Measurements from ENCODE around the gene SPANXA1. TPM values are rescaled to one million over a fixed set of nuclear protein-coding genes. Genes with fewer than 3 reads are reported as not detected.
"Not testable (repeated sequence)": the region's sequence is repeated elsewhere in the genome, so short reads cannot be mapped to it uniquely, and the experiment has no call there.

Gene SPANXA1
- not detected in 2 replicates for total RNA-seq

- DNase-seq (ENCODE audit: low read depth, low spot score): not testable (repeated sequence)
Observed at GRCh38 chrX:141584638-141585037, at the start of gene SPANXA1. SPANXA1 (minus strand) TSS chrX:141584738; CDS start chrX:141584678, 60 bp downstream.

GRCh38 chrX:141632124-141632523 lies 47.6 kb upstream of the SPANXA1 start:
- DNase-seq (ENCODE audit: low read depth, low spot score): no peak

DNA sequence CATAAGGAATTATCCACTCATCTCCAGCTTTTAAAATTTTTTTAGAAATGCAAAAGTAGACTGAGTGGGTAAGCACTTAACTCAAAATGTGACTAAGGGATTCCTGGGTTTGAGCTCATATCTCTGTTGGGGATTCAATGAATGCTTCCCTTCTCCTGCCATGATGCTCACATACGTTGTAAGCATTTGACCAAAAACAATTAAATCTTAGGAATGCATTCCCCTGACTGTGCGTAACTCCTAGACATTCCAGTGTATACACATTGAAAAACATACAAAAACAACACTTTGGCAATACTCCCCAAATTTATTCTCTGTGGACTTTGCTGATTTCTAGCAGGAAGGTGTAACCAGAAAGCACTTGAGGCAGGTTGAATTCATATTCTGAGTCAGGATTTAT lies 34.8 kb upstream of the SPANXA1 start:
- DNase-seq (ENCODE audit: low read depth, low spot score): no peak

DNA sequence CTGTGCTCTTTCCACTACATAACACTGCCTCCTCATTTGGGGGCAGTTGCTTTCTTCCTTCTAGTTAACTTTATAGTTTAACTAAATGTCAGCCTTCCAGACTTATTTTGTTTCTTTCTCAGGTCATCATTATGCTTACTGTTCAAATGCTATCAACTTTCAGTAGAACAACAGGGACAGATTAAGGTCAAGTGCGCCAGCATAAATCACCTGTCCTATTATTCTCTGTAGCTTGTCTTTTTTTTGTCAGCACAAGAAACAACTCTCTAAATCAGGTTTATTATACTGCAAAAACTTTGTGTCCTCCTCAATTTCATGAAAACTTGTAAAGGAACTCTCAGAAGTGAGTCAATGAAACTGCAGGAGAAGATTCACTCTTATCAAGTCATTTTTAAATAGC lies 24.6 kb upstream of the SPANXA1 start:
- no peak for DNase-seq (ENCODE audit: low read depth, low spot score)

- DNase-seq (ENCODE audit: low read depth, low spot score): not testable (repeated sequence)
Observed at GRCh38 chrX:141589408-141589807, 4.9 kb upstream of the SPANXA1 start, which contains the start of gene SPANXA2. SPANXA2 (plus strand) TSS chrX:141589708; CDS start chrX:141589768, 60 bp downstream.

GRCh38 chrX:141542551-141542950 lies 42.0 kb downstream of the SPANXA1 start:
- not testable (repeated sequence) for DNase-seq (ENCODE audit: low read depth, low spot score)

Other genes with a start within 250 kb of the SPANXA1 start
- not detected in 2 replicates for gene SPANXA2, start 5.0 kb upstream of the SPANXA1 start, total RNA-seq
- not detected in 2 replicates for gene SPANXD, start 114.0 kb upstream of the SPANXA1 start, total RNA-seq